Right renal pelvis (tissue), 4 donors: ENCODE measurements around the gene ADRM1. TPM values are rescaled to one million over a fixed set of nuclear protein-coding genes. Genes with fewer than 3 reads are reported as not detected.

Experiments used
- DNase-seq, 4 donors: peaks; one replicate each; pipeline ENCODE4 v3.0.0-alpha.2; 2013; ENCODE audit warnings: low read depth in 4 of 4, low spot score in 3 of 4, missing footprints in 1 of 4
- polyA plus RNA-seq, 4 donors: library from polyadenylated mRNA; unstranded; fragments of 120-200 nt; gene quantifications; one replicate each; pipeline ENCODE4 v1.2.1, GENCODE V29; 2013; ENCODE audit not compliant: insufficient read length in 4 of 4

Gene ADRM1
- polyA plus RNA-seq, 4 donors, result 47.3 to 68.7 (median 48.4) TPM

GRCh38 chr20:62277253-62277652 is 25.5 kb upstream of the ADRM1 start:
- no peak for DNase-seq

- DNase-seq, result no peak
Observed at GRCh38 chr20:62280303-62280702, 22.5 kb upstream of the ADRM1 start.

GRCh38 chr20:62281161-62281933 is 21.4 kb upstream of the ADRM1 start:
- DNase-seq, result no peak

- DNase-seq, result no peak
Observed at GRCh38 chr20:62282103-62282502, 20.7 kb upstream of the ADRM1 start.

GRCh38 chr20:62282877-62283503 is 19.8 kb upstream of the ADRM1 start:
- no peak for DNase-seq

- no peak for DNase-seq
Observed at GRCh38 chr20:62284448-62284847, 18.3 kb upstream of the ADRM1 start.

GRCh38 chr20:62285151-62285550 is 17.6 kb upstream of the ADRM1 start:
- no peak for DNase-seq

GRCh38 chr20:62285722-62286121 is 17.1 kb upstream of the ADRM1 start:
- DNase-seq, result peak in 1 of 4 donors; percentile 3

- no peak for DNase-seq
Observed at GRCh38 chr20:62286493-62287064, 16.2 kb upstream of the ADRM1 start.

GRCh38 chr20:62287129-62287528 is 15.7 kb upstream of the ADRM1 start:
- no peak for DNase-seq

- DNase-seq, result no peak
Observed at GRCh38 chr20:62287759-62288534, 14.8 kb upstream of the ADRM1 start.

GRCh38 chr20:62288535-62289105 is 14.2 kb upstream of the ADRM1 start:
- DNase-seq, result no peak

GRCh38 chr20:62289131-62289530 is 13.7 kb upstream of the ADRM1 start:
- no peak for DNase-seq

GRCh38 chr20:62289898-62290297 is 12.9 kb upstream of the ADRM1 start:
- DNase-seq, result no peak

- no peak for DNase-seq
Observed at GRCh38 chr20:62291251-62292066, 11.3 kb upstream of the ADRM1 start.

GRCh38 chr20:62292108-62292507 is 10.7 kb upstream of the ADRM1 start:
- no peak for DNase-seq

GRCh38 chr20:62293111-62293784 is 9.5 kb upstream of the ADRM1 start:
- no peak for DNase-seq

- DNase-seq, result no peak
Observed at GRCh38 chr20:62293946-62294345, 8.9 kb upstream of the ADRM1 start.

GRCh38 chr20:62294516-62294915 is 8.3 kb upstream of the ADRM1 start:
- no peak for DNase-seq
